Lower leg skin (tissue), 4 donors: ENCODE data around the gene EGFL6. TPM values are rescaled to one million over a fixed set of nuclear protein-coding genes. Genes with fewer than 3 reads are reported as not detected.

Experiments
- DNase-seq, 2 donors: peaks; one replicate each; pipeline ENCODE4 v3.0.0-alpha.2; 2019; ENCODE audit warnings: low spot score in 2 of 2
- H3K4me3 ChIP-seq: fragments of 200-600 bp; sonication (generic); 2 replicates; pipeline ENCODE4 v1.5.1; 2017; ENCODE audit warnings: mild to moderate bottlenecking, low read depth; ENCODE audit not compliant: poor library complexity, severe bottlenecking
- CTCF ChIP-seq, 3 donors: fragments of 450-650 bp; IDR thresholded peaks; one replicate each; pipeline ENCODE4 v1.5.1; 2016; ENCODE audit warnings: antibody characterized with exemption in 3 of 3, mild to moderate bottlenecking in 3 of 3, moderate library complexity in 2 of 3
- POLR2A ChIP-seq, 2 donors: fragments of 450-650 bp; IDR thresholded peaks; one replicate each; pipeline ENCODE4 v1.6.1; 2016 to 2017; ENCODE audit warnings: antibody characterized with exemption in 2 of 2, mild to moderate bottlenecking in 1 of 2, moderate library complexity in 1 of 2
- WGBS, 2 donors: methylation state at CpG; one replicate each; pipeline ENCODE4 v1.1.5; 2018; 5-methylcytosine and 5-hydroxymethylcytosine counted together
- intact Hi-C: fragments of 100-400 bp; cut with DNase I; formaldehyde crosslinking; loops from one replicate; pipeline ENCODE4 v1.15.0; 2023; ENCODE audit warnings: low total_unique reads
- total RNA-seq, 4 donors: library from RNA; depleted of rRNA; stranded (reverse); fragments of >200 nt; gene quantifications; one replicate each; pipeline ENCODE4 v1.1.0, GENCODE V29; 2016

Gene EGFL6
- total RNA-seq, 4 donors from 2014 or later: 0.13 to 0.38 (median 0.32) TPM; not detected in 1

GRCh38 chrX:13574600-13574999, 5.2 kb downstream of the EGFL6 start:
- DNase-seq: no peak
- H3K4me3 ChIP-seq: no peak overlapping the region
- WGBS, 2 donors: 68 to 79% methylated on average over 1 of the region's 1 CpG
- intact Hi-C loops: no loop called here
- TF ChIP-seq CTCF (IDR thresholded peaks at IDR 0.05) (no peak), POLR2A (IDR thresholded peaks at IDR 0.05) (no peak)

GRCh38 chrX:13579661-13580060, 10.3 kb downstream of the EGFL6 start:
- 82 to 83% methylated on average over 4 of the region's 4 CpGs for WGBS, 2 donors
- intact Hi-C loops: no loop called here

GRCh38 chrX:13581554-13581953, 12.2 kb downstream of the EGFL6 start:
- TF ChIP-seq POLR2A (IDR thresholded peaks at IDR 0.05): no peak
- no peak for TF ChIP-seq CTCF (IDR thresholded peaks at IDR 0.05)
- H3K4me3 ChIP-seq: no peak overlapping the region
- WGBS, 2 donors: 61 to 63% methylated on average over 4 of the region's 4 CpGs
- DNase-seq: no peak
- intact Hi-C loops: no loop called here

More at GRCh38 chrX:13579661-13580060, 10.3 kb downstream of the EGFL6 start:
- TF ChIP-seq POLR2A (IDR thresholded peaks at IDR 0.05): no peak
- TF ChIP-seq CTCF (IDR thresholded peaks at IDR 0.05): no peak
- H3K4me3 ChIP-seq: no peak overlapping the region
- DNase-seq: no peak

GRCh38 chrX:13587786-13588477, 18.5 kb downstream of the EGFL6 start:
- no peak overlapping the region for H3K4me3 ChIP-seq
- intact Hi-C loops: no loop called here
- DNase-seq: no peak
- WGBS, 2 donors: 61 to 64% methylated on average over 3 of the region's 3 CpGs
- TF ChIP-seq CTCF (IDR thresholded peaks at IDR 0.05) (no peak), POLR2A (IDR thresholded peaks at IDR 0.05) (no peak)

- no peak for DNase-seq
- intact Hi-C loops: no loop called here
- H3K4me3 ChIP-seq: no peak overlapping the region
- no peak for TF ChIP-seq POLR2A (IDR thresholded peaks at IDR 0.05)
- no peak for TF ChIP-seq CTCF (IDR thresholded peaks at IDR 0.05)
- WGBS, 2 donors: 50 to 56% methylated on average over 2 of the region's 2 CpGs
These were observed 20.8 kb downstream of the EGFL6 start for GRCh38 chrX:13590207-13590606.

GRCh38 chrX:13590914-13591313, 21.5 kb downstream of the EGFL6 start:
- no peak for TF ChIP-seq CTCF (IDR thresholded peaks at IDR 0.05)
- no peak for TF ChIP-seq POLR2A (IDR thresholded peaks at IDR 0.05)
- H3K4me3 ChIP-seq: no peak overlapping the region
- intact Hi-C loops: no loop called here
- no peak for DNase-seq
- WGBS, 2 donors: 54 to 64% methylated on average over 5 of the region's 5 CpGs
